Activated CD4-positive, alpha-beta T cell treated with anti-CD3 and anti-CD28 coated beads, Interleukin-2, amount 10 ng/mL, durations not matched to agents 7 days and 5 days (primary cell): ENCODE data around the gene PLXNA4. TPM values are rescaled to one million over a fixed set of nuclear protein-coding genes. Genes with fewer than 3 reads are reported as not detected.

Source experiments
- CTCF ChIA-PET: fragments of 350-600 bp; sonication (Branson Sonifier 250); formaldehyde crosslinking; loops from one replicate; lab custom pipeline; 2021; ENCODE audit warnings: antibody characterized with exemption; lab: Charles Lee
- POLR2A ChIA-PET: fragments of 350-600 bp; sonication (Branson Sonifier 250); formaldehyde crosslinking; loops from one replicate; lab custom pipeline; 2021; ENCODE audit warnings: antibody characterized with exemption; lab: Charles Lee
- DNase-seq: peaks from one replicate; pipeline ENCODE4 v3.0.0-alpha.2; 2020
- H3K27ac Mint-ChIP-seq: one replicate; pipeline ENCODE4 v1.8.0; 2021; ENCODE audit warnings: mild to moderate bottlenecking, moderate library complexity, mixed read lengths
- H3K27me3 Mint-ChIP-seq: one replicate; pipeline ENCODE4 v1.8.0; 2021; ENCODE audit warnings: mixed read lengths
- H3K36me3 Mint-ChIP-seq: one replicate; pipeline ENCODE4 v1.8.0; 2021; ENCODE audit warnings: low read depth, mixed read lengths
- H3K4me1 Mint-ChIP-seq: one replicate; pipeline ENCODE4 v1.8.0; 2021; ENCODE audit warnings: mixed read lengths
- H3K4me3 Mint-ChIP-seq: one replicate; pipeline ENCODE4 v1.8.0; 2021; ENCODE audit warnings: mild to moderate bottlenecking, moderate library complexity, mixed read lengths
- H3K9me3 Mint-ChIP-seq: one replicate; pipeline ENCODE4 v1.8.0; 2021; ENCODE audit warnings: mixed read lengths
- total RNA-seq, 2 experiments: library from RNA; stranded (reverse); gene quantifications; one replicate each; pipeline ENCODE4 v1.2.3, GENCODE V29; 2021

The PLXNA4 gene
- total RNA-seq, 2 experiments from 2014 or later: 21.3 to 23.3 TPM

DNA sequence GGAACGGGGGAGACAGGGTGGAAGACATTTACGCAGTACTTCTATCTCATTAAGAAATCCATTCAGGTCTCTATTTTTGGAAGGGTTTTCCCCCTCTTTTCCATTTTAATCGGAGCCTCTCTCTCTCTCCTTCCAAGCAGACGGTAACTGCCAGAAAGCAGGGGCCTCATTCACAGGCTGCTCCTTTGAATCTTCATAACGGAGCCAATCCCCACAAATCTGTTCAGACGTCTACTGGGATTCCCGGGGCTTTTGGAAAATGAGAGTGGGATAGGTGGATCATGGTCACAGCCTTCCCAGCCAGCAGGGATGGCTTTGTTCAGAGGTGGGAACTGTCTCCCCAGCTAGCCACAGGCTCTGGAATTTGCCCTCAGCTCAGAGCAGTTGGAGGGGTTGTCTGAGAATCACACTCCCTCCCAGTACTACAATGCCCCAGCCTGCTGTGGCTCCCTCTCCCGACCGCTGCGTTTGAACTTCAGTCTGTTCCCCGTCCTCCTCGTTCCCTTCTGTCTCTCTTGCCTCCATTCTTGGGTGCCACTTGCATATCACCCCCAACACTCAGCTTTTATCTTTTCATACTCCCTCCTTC lies 413.6 kb downstream of the PLXNA4 start:
- Mint-ChIP-seq H3K36me3 (peaks cover 2% of the 10 kb centered on the region), H3K27ac (no peak overlapping the region), H3K27me3 (peaks cover 2% of the 10 kb centered on the region), H3K4me3 (no peak overlapping the region), H3K9me3 (no peaks in the 10 kb centered on the region), H3K4me1 (no peaks in the 10 kb centered on the region)
- ChIA-PET CTCF (no interaction called here), POLR2A (no interaction called here)
- DNase-seq: no peak

GRCh38 chr7:132161976-132162375 lies 414.3 kb downstream of the PLXNA4 start:
- CTCF ChIA-PET: no interaction called here
- Mint-ChIP-seq H3K9me3 (no peaks in the 10 kb centered on the region), H3K4me3 (no peak overlapping the region), H3K27ac (no peak overlapping the region), H3K4me1 (no peaks in the 10 kb centered on the region), H3K36me3 (peaks cover 2% of the 10 kb centered on the region), H3K27me3 (peaks cover 2% of the 10 kb centered on the region)
- POLR2A ChIA-PET: no interaction called here
- no peak for DNase-seq

GRCh38 chr7:132161533-132161915 lies 414.7 kb downstream of the PLXNA4 start:
- ChIA-PET CTCF (no interaction called here), POLR2A (no interaction called here)
- no peak for DNase-seq
- Mint-ChIP-seq H3K27me3 (no peaks in the 10 kb centered on the region), H3K4me3 (no peak overlapping the region), H3K27ac (no peak overlapping the region), H3K4me1 (no peaks in the 10 kb centered on the region), H3K9me3 (no peaks in the 10 kb centered on the region), H3K36me3 (peaks cover 2% of the 10 kb centered on the region)

DNA sequence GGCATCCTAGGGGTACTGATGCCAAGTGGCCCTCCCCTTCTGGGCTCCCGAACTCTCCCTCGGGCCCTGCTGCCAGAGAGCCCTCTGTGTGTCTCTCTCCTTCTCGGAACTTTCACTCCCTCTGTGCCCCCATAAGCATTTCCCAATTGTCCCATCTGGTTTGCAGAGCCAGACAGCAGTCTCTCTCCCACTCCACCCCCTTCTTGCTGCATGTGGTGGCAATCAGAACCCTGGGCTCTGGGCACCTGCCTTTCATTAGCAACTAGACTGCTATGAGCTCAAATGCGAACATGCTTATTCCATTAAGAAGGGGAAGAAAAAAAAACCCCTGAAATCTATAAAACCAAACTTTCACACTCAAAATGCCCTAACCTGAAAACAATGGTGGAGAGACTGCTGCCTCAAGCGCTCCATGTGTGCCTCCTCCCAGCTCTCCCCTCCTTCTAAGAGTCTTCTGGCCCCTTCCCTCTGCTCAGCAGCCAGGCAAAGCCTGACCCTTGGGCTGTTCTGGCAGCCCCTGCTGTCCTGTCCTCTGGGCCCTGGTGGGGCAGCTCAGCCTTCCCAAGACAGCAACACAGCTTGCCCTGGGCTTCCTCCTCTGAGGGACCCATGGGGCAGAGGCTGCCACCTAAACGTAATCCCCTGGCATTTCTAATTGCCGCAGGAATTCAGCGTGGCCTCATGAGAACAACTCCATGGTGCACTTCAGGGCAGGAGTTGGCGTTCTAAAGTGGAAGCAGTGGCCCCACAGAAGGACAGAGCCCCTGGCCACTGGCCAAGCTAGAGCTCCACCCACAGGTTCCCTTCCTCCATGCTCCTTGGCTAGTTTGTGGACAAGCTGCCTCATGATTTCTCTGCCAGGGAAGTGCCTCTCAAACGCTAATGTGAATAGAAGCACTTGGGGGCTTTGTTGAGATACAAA lies 415.4 kb downstream of the PLXNA4 start:
- Mint-ChIP-seq H3K36me3 (peaks cover 2% of the 10 kb centered on the region), H3K4me1 (no peaks in the 10 kb centered on the region), H3K27me3 (no peaks in the 10 kb centered on the region), H3K4me3 (no peak overlapping the region), H3K27ac (no peak overlapping the region), H3K9me3 (no peaks in the 10 kb centered on the region)
- ChIA-PET CTCF (no interaction called here), POLR2A (no interaction called here)
- DNase-seq: no peak

DNA sequence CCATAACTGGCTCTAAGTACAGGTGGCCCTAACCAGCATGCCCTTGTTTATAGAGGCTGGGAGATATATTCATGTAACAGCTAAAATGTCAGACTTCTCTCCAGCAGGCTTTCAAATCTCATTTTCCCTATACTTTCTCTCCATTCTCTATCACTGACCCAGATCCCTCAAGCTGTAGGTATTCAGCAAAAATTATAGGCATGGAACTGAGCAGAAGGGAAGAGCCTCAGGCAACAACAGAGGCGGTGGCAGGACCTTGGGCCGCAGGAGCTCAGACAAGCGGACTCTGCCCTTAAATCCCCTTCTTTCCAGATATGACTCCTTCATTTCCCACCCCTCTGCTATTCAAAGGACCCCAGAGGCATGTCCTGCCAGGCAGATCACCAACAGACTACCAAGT lies 417.4 kb downstream of the PLXNA4 start:
- Mint-ChIP-seq H3K36me3 (peaks cover 2% of the 10 kb centered on the region), H3K4me3 (no peak overlapping the region), H3K27ac (no peak overlapping the region), H3K27me3 (no peaks in the 10 kb centered on the region), H3K4me1 (no peaks in the 10 kb centered on the region), H3K9me3 (no peaks in the 10 kb centered on the region)
- no peak for DNase-seq
- ChIA-PET CTCF (no interaction called here), POLR2A (no interaction called here)

GRCh38 chr7:132158166-132158565 lies 418.1 kb downstream of the PLXNA4 start:
- no peak overlapping the region for H3K27ac Mint-ChIP-seq
- POLR2A ChIA-PET: no interaction called here
- no peak overlapping the region for H3K4me3 Mint-ChIP-seq
- no peaks in the 10 kb centered on the region for H3K9me3 Mint-ChIP-seq
- peaks cover 2% of the 10 kb centered on the region for H3K36me3 Mint-ChIP-seq
- no peaks in the 10 kb centered on the region for H3K27me3 Mint-ChIP-seq
- H3K4me1 Mint-ChIP-seq: no peaks in the 10 kb centered on the region
- no peak for DNase-seq
- CTCF ChIA-PET: no interaction called here

DNA sequence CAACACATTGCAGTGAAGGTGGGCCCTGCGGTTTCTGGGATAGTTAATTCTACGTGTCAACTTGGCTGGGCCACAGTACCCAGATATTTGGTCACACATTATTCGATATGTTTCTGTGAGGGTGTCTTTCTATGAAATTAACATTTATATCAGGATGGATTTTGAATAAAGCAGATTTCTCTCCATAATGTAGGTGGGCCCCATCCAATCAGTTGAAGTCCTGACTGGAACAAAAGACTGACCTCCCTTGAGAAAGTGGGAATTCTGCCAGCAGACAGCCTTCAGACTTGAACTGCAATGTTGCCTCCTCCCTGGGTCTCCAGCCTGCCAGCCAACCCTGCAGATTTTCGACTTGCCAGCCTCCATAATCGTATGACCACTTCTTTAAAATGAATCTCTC lies 420.6 kb downstream of the PLXNA4 start:
- H3K4me3 Mint-ChIP-seq: no peak overlapping the region
- H3K27me3 Mint-ChIP-seq: peaks cover 2% of the 10 kb centered on the region
- H3K27ac Mint-ChIP-seq: no peak overlapping the region
- CTCF ChIA-PET: interaction anchor here (0.9 kb wide), 1 partner anchor 21 kb away, joined by 3 read pairs; no protein-coding TSS in a partner anchor
- no peak for DNase-seq
- POLR2A ChIA-PET: no interaction called here
- H3K9me3 Mint-ChIP-seq: no peaks in the 10 kb centered on the region
- peaks cover 2% of the 10 kb centered on the region for H3K36me3 Mint-ChIP-seq
- no peaks in the 10 kb centered on the region for H3K4me1 Mint-ChIP-seq

- Mint-ChIP-seq H3K4me3 (no peak overlapping the region), H3K36me3 (peaks cover 2% of the 10 kb centered on the region), H3K9me3 (no peaks in the 10 kb centered on the region), H3K4me1 (no peaks in the 10 kb centered on the region), H3K27ac (no peak overlapping the region), H3K27me3 (peaks cover 2% of the 10 kb centered on the region)
- DNase-seq: no peak
- ChIA-PET CTCF (interaction anchor here (0.9 kb wide), 1 partner anchor 20 kb away, joined by 3 read pairs; no protein-coding TSS in a partner anchor), POLR2A (no interaction called here)
Measured at GRCh38 chr7:132154695-132155471, 421.4 kb downstream of the PLXNA4 start.

GRCh38 chr7:132154248-132154647 lies 422.0 kb downstream of the PLXNA4 start:
- POLR2A ChIA-PET: no interaction called here
- CTCF ChIA-PET: no interaction called here
- Mint-ChIP-seq H3K9me3 (no peaks in the 10 kb centered on the region), H3K36me3 (peaks cover 2% of the 10 kb centered on the region), H3K4me3 (no peak overlapping the region), H3K27ac (no peak overlapping the region), H3K27me3 (peaks cover 2% of the 10 kb centered on the region), H3K4me1 (no peaks in the 10 kb centered on the region)
- no peak for DNase-seq

GRCh38 chr7:132152131-132152889 lies 424.0 kb downstream of the PLXNA4 start:
- CTCF ChIA-PET: no interaction called here
- Mint-ChIP-seq H3K36me3 (no peaks in the 10 kb centered on the region), H3K4me3 (no peak overlapping the region), H3K4me1 (no peaks in the 10 kb centered on the region), H3K27me3 (peaks cover 2% of the 10 kb centered on the region), H3K27ac (no peak overlapping the region), H3K9me3 (no peaks in the 10 kb centered on the region)
- POLR2A ChIA-PET: no interaction called here
- no peak for DNase-seq

DNA sequence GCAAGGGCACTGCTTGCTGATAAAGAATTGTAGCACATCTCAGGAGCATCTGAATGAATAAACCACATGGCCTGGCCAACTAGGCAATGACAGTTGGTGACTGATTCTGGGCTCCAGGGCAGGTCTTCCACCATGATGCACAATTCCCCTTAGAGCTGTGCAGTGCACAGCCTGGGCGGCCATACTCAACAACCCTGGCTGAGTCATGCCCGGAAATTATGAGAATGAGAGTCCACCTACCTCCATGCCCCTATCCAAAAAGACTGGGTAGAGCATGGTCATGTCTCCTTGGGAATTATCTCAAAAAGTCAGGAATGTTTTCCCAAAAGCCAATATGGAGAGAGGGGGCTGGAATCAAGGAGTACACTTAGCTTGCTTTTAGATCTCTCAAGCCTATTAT lies 425.6 kb downstream of the PLXNA4 start:
- CTCF ChIA-PET: no interaction called here
- no peaks in the 10 kb centered on the region for H3K9me3 Mint-ChIP-seq
- POLR2A ChIA-PET: no interaction called here
- H3K36me3 Mint-ChIP-seq: no peaks in the 10 kb centered on the region
- no peak for DNase-seq
- H3K4me3 Mint-ChIP-seq: no peak overlapping the region
- peaks cover 2% of the 10 kb centered on the region for H3K27me3 Mint-ChIP-seq
- H3K27ac Mint-ChIP-seq: no peak overlapping the region
- H3K4me1 Mint-ChIP-seq: no peaks in the 10 kb centered on the region

DNA sequence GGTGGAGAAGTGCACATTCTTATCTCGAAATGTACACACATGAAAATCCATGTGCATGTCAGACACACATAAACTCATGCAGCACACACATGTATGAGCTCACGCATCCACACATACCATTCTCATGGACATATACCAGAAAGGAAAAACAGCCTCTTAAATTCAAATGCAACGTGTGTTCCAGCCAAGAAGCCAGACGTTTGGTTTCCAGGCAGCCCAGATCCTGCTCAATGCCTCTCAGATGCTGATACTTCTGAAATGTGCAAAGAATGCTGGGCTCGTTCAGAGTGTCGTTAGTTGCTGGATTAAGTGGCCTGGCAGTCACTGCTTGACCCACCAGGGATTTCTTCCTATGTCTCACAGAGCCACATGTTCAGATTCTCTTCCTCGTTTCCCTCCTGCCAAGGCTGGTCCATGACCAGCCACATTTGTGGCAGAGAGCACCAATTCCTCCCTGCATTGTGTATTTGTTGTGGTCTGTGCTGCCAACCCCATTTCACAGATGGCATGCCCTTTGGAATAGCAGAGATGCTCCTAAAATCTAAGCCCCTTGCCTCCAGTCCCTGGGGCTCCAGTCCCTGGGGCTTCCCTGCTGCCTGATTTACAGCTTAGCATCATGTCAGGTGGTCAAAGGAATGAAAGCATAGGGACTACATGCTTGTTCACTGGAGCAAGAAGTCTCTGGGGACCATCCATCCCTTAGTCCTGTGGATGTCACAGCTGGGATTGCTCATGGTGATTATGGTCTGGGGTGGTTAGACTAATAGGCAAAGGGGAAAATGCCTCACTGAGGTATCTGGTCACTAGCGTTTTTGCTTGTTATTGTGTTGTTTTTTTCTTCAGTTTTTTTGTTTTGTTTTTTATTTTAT lies 426.6 kb downstream of the PLXNA4 start:
- H3K9me3 Mint-ChIP-seq: no peaks in the 10 kb centered on the region
- no peaks in the 10 kb centered on the region for H3K4me1 Mint-ChIP-seq
- no peak for DNase-seq
- ChIA-PET CTCF (no interaction called here), POLR2A (no interaction called here)
- H3K4me3 Mint-ChIP-seq: no peak overlapping the region
- no peak overlapping the region for H3K27ac Mint-ChIP-seq
- no peaks in the 10 kb centered on the region for H3K36me3 Mint-ChIP-seq
- peaks cover 2% of the 10 kb centered on the region for H3K27me3 Mint-ChIP-seq
